Measurements from ENCODE around the gene ZC3H12A.
A peak's percentile ranks its signal among the peaks of the same experiment; 100 is the strongest.

ZC3H12A gene

GRCh38 chr1:37434292-37435225 is 39.8 kb upstream of the ZC3H12A start:
- TF ChIP-seq CTCF (conservative IDR thresholded peaks at IDR 0.05) (peak; percentile 98), ZFX (IDR thresholded peaks at IDR 0.05) (no peak)
- H3K27ac ChIP-seq = no peak overlapping the region

GRCh38 chr1:37437087-37437486 is 37.3 kb upstream of the ZC3H12A start:
- no peak overlapping the region for H3K27ac ChIP-seq
- TF ChIP-seq CTCF (conservative IDR thresholded peaks at IDR 0.05) (no peak), ZFX (IDR thresholded peaks at IDR 0.05) (no peak)

GRCh38 chr1:37438037-37438868 is 36.1 kb upstream of the ZC3H12A start:
- no peak overlapping the region for H3K27ac ChIP-seq
- no peak for TF ChIP-seq CTCF (conservative IDR thresholded peaks at IDR 0.05)
- no peak for TF ChIP-seq ZFX (IDR thresholded peaks at IDR 0.05)

GRCh38 chr1:37438869-37439343 is 35.5 kb upstream of the ZC3H12A start:
- H3K27ac ChIP-seq = no peak overlapping the region
- TF ChIP-seq ZFX (IDR thresholded peaks at IDR 0.05) (no peak), CTCF (conservative IDR thresholded peaks at IDR 0.05) (no peak)

- H3K27ac ChIP-seq = no peak overlapping the region
- TF ChIP-seq ZFX (IDR thresholded peaks at IDR 0.05) (no peak), CTCF (conservative IDR thresholded peaks at IDR 0.05) (no peak)
Observed at GRCh38 chr1:37439349-37439995, 34.9 kb upstream of the ZC3H12A start.

- TF ChIP-seq CTCF (conservative IDR thresholded peaks at IDR 0.05) = no peak
- no peak for TF ChIP-seq ZFX (IDR thresholded peaks at IDR 0.05)
- no peak overlapping the region for H3K27ac ChIP-seq
Observed at GRCh38 chr1:37441490-37441889, 32.9 kb upstream of the ZC3H12A start.

All from C4-2B (cell line).